RWPE1 (cell line): ENCODE results near the gene RICTOR.

Experiments
- CTCF ChIA-PET: fragments of 350-600 bp; sonication (Branson Sonifier 250); formaldehyde crosslinking; extraction: SDS; loops from one replicate; lab custom pipeline; 2021; lab: Yijun Ruan, JAX
- POLR2A ChIA-PET: fragments of 400-600 bp; formaldehyde crosslinking; extraction: SDS; loops from one replicate; lab custom pipeline; 2020; ENCODE audit warnings: antibody characterized with exemption; ENCODE audit not compliant: low non-redundant PET; lab: Yijun Ruan, JAX
- DNase-seq: peaks from one replicate; pipeline ENCODE4 v3.0.0; 2012; ENCODE audit warnings: low spot score
- H3K27ac ChIP-seq: fragments of 450-650 bp; 2 replicates; pipeline ENCODE4 v1.5.1; 2017
- CTCF ChIP-seq: fragments of 450-650 bp; conservative IDR thresholded peaks from 2 replicates; pipeline ENCODE4 v1.5.1; 2017; ENCODE audit warnings: low read depth, mild to moderate bottlenecking

The RICTOR gene

GRCh38 chr5:38905516-38905915, 168.7 kb downstream of the RICTOR start:
- TF ChIP-seq CTCF, result no peak
- peak overlapping the region; percentile 65 for H3K27ac ChIP-seq
- ChIA-PET CTCF (no interaction called here), POLR2A (interaction anchor here (0.6 kb wide), 1 partner anchor 96 kb away, joined by 4 read pairs; no protein-coding TSS in a partner anchor)
- DNase-seq, result peak; percentile 61

GRCh38 chr5:38899936-38900335, 174.3 kb downstream of the RICTOR start:
- no peak overlapping the region for H3K27ac ChIP-seq
- CTCF ChIA-PET, result no interaction called here
- TF ChIP-seq CTCF, result no peak
- POLR2A ChIA-PET, result interaction anchor here (0.6 kb wide), 1 partner anchor 175 kb away, joined by 4 read pairs; no protein-coding TSS in a partner anchor
- no peak for DNase-seq

DNA sequence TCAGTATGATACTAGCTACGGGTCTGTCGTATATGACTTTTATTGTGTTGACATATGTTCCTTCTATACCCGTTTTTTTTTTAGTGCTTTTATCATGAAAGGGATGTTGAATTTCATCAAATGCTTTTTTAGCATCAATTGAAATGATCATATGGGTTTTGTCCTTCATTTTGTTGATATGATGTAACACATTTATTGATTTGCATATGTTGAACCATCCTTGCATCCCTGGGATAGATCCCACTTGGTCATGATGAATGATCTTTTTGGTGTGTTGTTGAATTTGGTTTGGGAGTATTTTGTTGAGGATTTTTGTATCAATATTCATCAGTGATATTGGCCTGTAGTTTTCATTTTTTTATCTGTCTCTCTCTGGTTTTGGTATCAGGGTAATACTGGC, 177.4 kb downstream of the RICTOR start:
- ChIA-PET POLR2A (no interaction called here), CTCF (no interaction called here)
- no peak overlapping the region for H3K27ac ChIP-seq
- DNase-seq, result no peak
- TF ChIP-seq CTCF, result no peak

- no peak overlapping the region for H3K27ac ChIP-seq
- no peak for TF ChIP-seq CTCF
- no peak for DNase-seq
- POLR2A ChIA-PET, result no interaction called here
- CTCF ChIA-PET, result interaction anchor here (0.6 kb wide), 1 partner anchor 31 kb away, joined by 3 read pairs; no protein-coding TSS in a partner anchor
These were observed 181.8 kb downstream of the RICTOR start for GRCh38 chr5:38892363-38892762.

DNA sequence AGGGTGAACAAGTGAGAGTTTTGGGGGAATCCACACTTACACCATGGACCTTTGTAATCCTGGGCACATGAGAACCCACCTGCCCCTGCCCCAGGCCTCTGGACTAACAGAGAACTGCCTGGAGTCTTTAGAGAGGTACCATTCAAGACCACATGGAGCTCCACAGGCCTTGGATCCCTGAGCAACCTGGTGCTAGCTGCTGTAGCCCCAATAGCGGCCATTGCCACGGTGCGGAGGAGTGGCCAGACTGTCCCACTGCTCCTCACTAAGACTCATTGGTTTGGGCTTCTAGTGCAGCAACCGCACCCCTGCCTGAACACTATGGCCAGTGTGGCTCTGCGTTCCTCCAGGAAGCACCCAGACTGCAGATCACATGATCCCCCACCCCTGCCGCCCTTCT, 182.6 kb downstream of the RICTOR start:
- no peak for TF ChIP-seq CTCF
- H3K27ac ChIP-seq, result no peak overlapping the region
- POLR2A ChIA-PET, result no interaction called here
- no peak for DNase-seq
- CTCF ChIA-PET, result no interaction called here

DNA sequence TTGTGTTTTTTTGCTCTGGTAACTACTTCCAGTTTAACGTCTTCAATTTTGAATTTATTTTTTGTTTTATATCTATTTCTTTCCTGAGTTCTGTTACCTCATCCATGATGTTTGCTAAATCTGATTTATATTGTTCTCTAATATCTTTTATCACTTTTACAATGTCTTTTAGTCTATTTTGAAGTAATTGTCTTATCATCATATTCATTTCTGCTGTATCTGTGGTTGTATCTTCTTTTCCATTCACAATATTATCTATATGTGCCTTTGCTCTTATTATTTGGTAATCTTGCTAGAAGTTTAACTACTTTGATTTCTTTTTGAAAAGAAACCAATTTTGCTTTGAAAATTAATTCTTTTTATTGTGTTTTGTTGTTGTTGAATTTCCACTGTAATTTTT, 184.8 kb downstream of the RICTOR start:
- H3K27ac ChIP-seq, result no peak overlapping the region
- CTCF ChIA-PET, result no interaction called here

More for the DNA sequence above, 184.8 kb downstream of the RICTOR start:
- POLR2A ChIA-PET, result no interaction called here
- no peak for TF ChIP-seq CTCF
- no peak for DNase-seq
